HepG2 (cell line): ENCODE results near the gene POLE4. TPM values are rescaled to one million over a fixed set of nuclear protein-coding genes. Genes with fewer than 3 reads are reported as not detected.

Source experiments
- ADNP ChIP-seq: sonication (generic); formaldehyde crosslinking; IDR thresholded peaks from 2 replicates; pipeline ENCODE4 v1.4.0; 2020; ENCODE audit warnings: missing genetic modification reagents
- BCL6 ChIP-seq: IDR thresholded peaks from 2 replicates; pipeline ENCODE4 v1.6.1; 2016; ENCODE audit warnings: missing genetic modification reagents, missing compliant biosample characterization
- CCDC6 ChIP-seq: sonication (generic); formaldehyde crosslinking; IDR thresholded peaks from 2 replicates; pipeline ENCODE4 v1.8.1; 2022; ENCODE audit warnings: mild to moderate bottlenecking, missing genetic modification reagents, moderate library complexity
- CEBPG ChIP-seq: IDR thresholded peaks from 2 replicates; pipeline ENCODE4 v1.6.1; 2016
- E2F2 ChIP-seq: sonication (generic); formaldehyde crosslinking; IDR thresholded peaks from 2 replicates; pipeline ENCODE4 v1.4.0; 2020; ENCODE audit warnings: missing genetic modification reagents, borderline replicate concordance
- KDM5B ChIP-seq: sonication (generic); formaldehyde crosslinking; IDR thresholded peaks from 2 replicates; pipeline ENCODE4 v1.4.0; 2020; ENCODE audit warnings: missing genetic modification reagents, mild to moderate bottlenecking, borderline replicate concordance
- KLF11 ChIP-seq: IDR thresholded peaks from 2 replicates; pipeline ENCODE4 v1.6.1; 2016; ENCODE audit warnings: missing compliant biosample characterization
- KLF16 ChIP-seq, 2 experiments: sonication (generic) in 1 of 2; formaldehyde crosslinking in 1 of 2; IDR thresholded peaks; 2 replicates each; pipeline versions ENCODE4 v1.6.1 to v1.8.0; 2016 to 2023; ENCODE audit warnings: missing genetic modification reagents in 2 of 2, missing compliant biosample characterization in 1 of 2
- MIER3 ChIP-seq: IDR thresholded peaks from 2 replicates; pipeline ENCODE4 v1.6.1; 2016; ENCODE audit warnings: missing compliant biosample characterization, borderline replicate concordance
- MTERF4 ChIP-seq: sonication (generic); formaldehyde crosslinking; IDR thresholded peaks from 2 replicates; pipeline ENCODE4 v1.8.0; 2023; ENCODE audit warnings: mild to moderate bottlenecking, missing genetic modification reagents
- NFYB ChIP-seq: sonication (generic); formaldehyde crosslinking; IDR thresholded peaks from 2 replicates; pipeline ENCODE4 v1.4.0; 2020; ENCODE audit warnings: missing genetic modification reagents
- NONO ChIP-seq, 2 experiments: fragments of 450-650 bp in 1 of 2; sonication (generic) in 1 of 2; formaldehyde crosslinking in 1 of 2; IDR thresholded peaks in 1 of 2; conservative IDR thresholded peaks in 1 of 2; 2 replicates each; pipeline versions ENCODE4 v1.6.1 to v1.8.0; 2017 to 2022; ENCODE audit warnings: mild to moderate bottlenecking in 1 of 2, missing genetic modification reagents in 1 of 2, moderate library complexity in 1 of 2
- NR2F2 ChIP-seq: IDR thresholded peaks from 2 replicates; pipeline ENCODE4 v1.6.1; 2012; ENCODE audit warnings: low read depth, inconsistent platforms, borderline replicate concordance
- PLRG1 ChIP-seq: fragments of 450-650 bp; conservative IDR thresholded peaks from 2 replicates; pipeline ENCODE4 v1.6.1; 2016
- RBM22 ChIP-seq: fragments of 200-400 bp; formaldehyde crosslinking; optimal IDR thresholded peaks from 2 replicates; pipeline ENCODE3; 2017; ENCODE audit warnings: mild to moderate bottlenecking, low read length, moderate library complexity
- SCMH1 ChIP-seq: sonication (generic); formaldehyde crosslinking; IDR thresholded peaks from 2 replicates; pipeline ENCODE4 v1.9.0; 2021; ENCODE audit warnings: missing genetic modification reagents, mild to moderate bottlenecking, borderline replicate concordance
- ZC3H13 ChIP-seq: sonication (generic); formaldehyde crosslinking; IDR thresholded peaks from 2 replicates; pipeline ENCODE4 v1.8.1; 2023; ENCODE audit warnings: mild to moderate bottlenecking, missing genetic modification reagents, moderate library complexity
- ZNF136 ChIP-seq: sonication (generic); formaldehyde crosslinking; IDR thresholded peaks from 2 replicates; pipeline ENCODE4 v1.8.1; 2022; ENCODE audit warnings: low read depth, mild to moderate bottlenecking, moderate library complexity, missing genetic modification reagents
- ZNF432 ChIP-seq: sonication (generic); formaldehyde crosslinking; IDR thresholded peaks from 2 replicates; pipeline ENCODE4 v1.5.0; 2020; ENCODE audit warnings: missing genetic modification reagents, mild to moderate bottlenecking, borderline replicate concordance
- ZNF468 ChIP-seq: sonication (generic); formaldehyde crosslinking; IDR thresholded peaks from 2 replicates; pipeline ENCODE4 v1.8.0; 2022; ENCODE audit warnings: mild to moderate bottlenecking, moderate library complexity, missing genetic modification reagents
- ZNF501 ChIP-seq: sonication (generic); formaldehyde crosslinking; IDR thresholded peaks from 2 replicates; pipeline ENCODE4 v1.5.1; 2020; ENCODE audit warnings: mild to moderate bottlenecking, moderate library complexity, missing genetic modification reagents
- ZNF510 ChIP-seq: sonication (generic); formaldehyde crosslinking; IDR thresholded peaks from 2 replicates; pipeline ENCODE4 v1.4.0; 2020; ENCODE audit warnings: low read depth, mild to moderate bottlenecking, missing genetic modification reagents
- ZNF569 ChIP-seq: sonication (generic); formaldehyde crosslinking; IDR thresholded peaks from 2 replicates; pipeline ENCODE4 v1.5.0; 2020; ENCODE audit warnings: mild to moderate bottlenecking, missing genetic modification reagents, moderate library complexity, borderline replicate concordance
- ZNF572 ChIP-seq: sonication (generic); formaldehyde crosslinking; IDR thresholded peaks from 2 replicates; pipeline ENCODE4 v1.5.1; 2020; ENCODE audit warnings: mild to moderate bottlenecking, missing genetic modification reagents
- ZNF709 ChIP-seq: sonication (generic); formaldehyde crosslinking; IDR thresholded peaks from 2 replicates; pipeline ENCODE4 v1.5.0; 2020; ENCODE audit warnings: mild to moderate bottlenecking, missing genetic modification reagents
- ZNF790 ChIP-seq: sonication (generic); formaldehyde crosslinking; IDR thresholded peaks from 2 replicates; pipeline ENCODE4 v1.8.0; 2022; ENCODE audit warnings: missing genetic modification reagents, mild to moderate bottlenecking, borderline replicate concordance
- ZNF891 ChIP-seq: sonication (generic); formaldehyde crosslinking; IDR thresholded peaks from 2 replicates; pipeline ENCODE4 v1.5.0; 2020; ENCODE audit warnings: mild to moderate bottlenecking, missing genetic modification reagents
- polyA plus RNA-seq, 8 experiments: library from polyadenylated mRNA; depleted of rRNA in 3 of 8; stranded (reverse) in 7 of 8; unstranded in 1 of 8; fragments of >200 nt; fragmentation: Illumina TruSeq in 4 of 8; extraction: Trizol in 4 of 8; gene quantifications; 2 replicates each; pipeline versions ENCODE4 v1.2.1 to v1.2.3, GENCODE V29; 2011 to 2016; ENCODE audit warnings: low read depth in 4 of 8, missing spikeins in 1 of 8, mixed read lengths in 1 of 8; ENCODE audit not compliant: insufficient read depth in 1 of 8
- total RNA-seq, 5 experiments: library from RNA; depleted of rRNA; stranded (reverse); fragments of >200 nt; fragmentation: Illumina TruSeq; extraction: Trizol; gene quantifications; 2 replicates each; pipeline ENCODE4 v1.2.3, GENCODE V29; 2016; ENCODE audit warnings: low read depth in 1 of 5

Gene POLE4
- total and polyA plus RNA-seq, 2 of the 13 experiments (the other 11 are each of a cell fraction or from before 2014, with no cell fraction given) = 106 to 116 TPM

GRCh38 chr2:74917702-74918619 lies 40.5 kb upstream of the POLE4 start (continued):
- no peak for TF ChIP-seq E2F2
- no peak for TF ChIP-seq ZNF432 (CRISPR knock-in tag)
- no peak for TF ChIP-seq MTERF4 (CRISPR knock-in tag)
- TF ChIP-seq KDM5B = no peak
- 0 out of 2 replicates have a peak, but pooled peaks have one; percentile 36 for TF ChIP-seq KLF11 (CRISPR knock-in tag)
- peak; percentile 68; the same call in 1 of the 2 replicates for TF ChIP-seq CEBPG
- TF ChIP-seq MIER3 (CRISPR knock-in tag) = peak; percentile 32; the same call in 1 of the 2 replicates
- TF ChIP-seq ZNF709 (CRISPR knock-in tag) = no peak
- TF ChIP-seq ZNF891 (CRISPR knock-in tag) = no peak
- 0 out of 2 replicates have a peak, but pooled peaks have one; percentile 55 for TF ChIP-seq NR2F2
- no peak for TF ChIP-seq NONO (IDR thresholded peaks at IDR 0.05)
- TF ChIP-seq NONO (CRISPR knock-in tag; conservative IDR thresholded peaks at IDR 0.05) = 0 out of 2 replicates have a peak, but pooled peaks have one; percentile 32
- TF ChIP-seq ZNF510 (CRISPR knock-in tag) = no peak
- no peak for TF ChIP-seq RBM22
- no peak for TF ChIP-seq NFYB (CRISPR knock-in tag)
- TF ChIP-seq ZNF136 = no peak
- no peak for TF ChIP-seq SCMH1 (CRISPR knock-in tag)
- no peak for TF ChIP-seq ZNF569 (CRISPR knock-in tag)
- TF ChIP-seq ZC3H13 (CRISPR knock-in tag) = peak; percentile 73; the same call in 1 of the 2 replicates
- no peak for TF ChIP-seq ZNF790 (CRISPR knock-in tag)
- no peak for TF ChIP-seq PLRG1
- TF ChIP-seq CCDC6 (CRISPR knock-in tag) = no peak
- TF ChIP-seq ADNP = no peak
- no peak for TF ChIP-seq ZNF572 (CRISPR knock-in tag)
- TF ChIP-seq BCL6 (CRISPR knock-in tag) = peak; percentile 55; the same call in 1 of the 2 replicates
- peak; percentile 80 for TF ChIP-seq ZNF501 (CRISPR knock-in tag)
- 0 out of 4 replicates have a peak, but pooled peaks of 1 of the 2 experiments have one; percentile 56 for TF ChIP-seq KLF16 (CRISPR knock-in tag; IDR thresholded peaks at IDR 0.05)
- no peak for TF ChIP-seq ZNF468
